HG03108 (cell line): ENCODE results near the gene GYPA.
"Not testable (repeated sequence)": the region's sequence is repeated elsewhere in the genome, so short reads cannot be mapped to it uniquely, and the experiment has no call there.

ENCODE experiments used
- ATAC-seq: cut with Tn5 transposase; IDR thresholded peaks from one replicate; pipeline ENCODE4 v1.9.1; 2021; ENCODE audit warnings: moderate library complexity; ENCODE audit not compliant: unreplicated experiment

The GYPA gene

GRCh38 chr4:144140594-144141295 is at the start of gene GYPA:
Gene GYPA, minus strand, starts transcription at chr4:144140718. Its CDS starts 83 bp downstream, at chr4:144140635.
- ATAC-seq = not testable (repeated sequence)

DNA sequence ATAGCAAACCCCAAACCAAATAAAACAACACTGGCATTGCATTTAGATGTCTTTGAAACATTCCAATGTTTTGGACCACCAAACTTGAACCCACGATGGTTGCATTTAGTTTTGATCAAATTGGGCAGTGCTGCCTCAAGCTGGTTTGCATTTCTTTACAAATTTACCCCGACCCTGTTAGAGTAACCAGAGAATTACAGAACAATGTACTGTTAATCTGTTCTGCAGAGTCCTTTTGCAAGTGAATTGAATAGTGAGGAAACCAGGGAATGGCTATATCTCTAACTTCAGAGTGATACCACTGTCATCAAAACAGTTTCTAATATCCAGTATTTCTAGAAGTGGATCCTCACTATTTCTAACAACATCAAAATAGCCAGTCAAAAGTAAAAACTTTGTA is 49.5 kb upstream of the GYPA start:
- ATAC-seq = no peak

GRCh38 chr4:144189121-144189520 is 48.6 kb upstream of the GYPA start:
- peak; percentile 84 for ATAC-seq

DNA sequence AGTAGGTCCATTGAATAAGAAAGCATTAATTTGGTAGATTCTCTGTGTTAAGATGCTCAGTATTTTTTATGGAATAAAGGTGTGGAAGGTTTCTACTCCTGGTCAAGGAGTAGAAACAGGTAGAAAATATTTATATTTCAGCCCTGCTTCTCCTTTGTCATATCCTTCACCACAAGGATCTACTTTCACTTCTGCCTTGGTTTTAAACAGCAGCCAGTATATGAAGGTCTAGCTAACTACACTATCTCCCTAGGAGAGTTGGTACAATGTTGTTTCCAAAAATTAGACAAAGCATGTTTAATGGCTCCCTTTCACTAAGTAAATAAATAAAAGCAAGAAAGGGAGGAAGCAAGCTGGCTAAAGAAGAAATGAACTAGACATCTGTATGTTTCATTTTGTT is 44.6 kb upstream of the GYPA start:
- no peak for ATAC-seq

- ATAC-seq = no peak
These were observed 42.6 kb upstream of the GYPA start for GRCh38 chr4:144183165-144183564.

DNA sequence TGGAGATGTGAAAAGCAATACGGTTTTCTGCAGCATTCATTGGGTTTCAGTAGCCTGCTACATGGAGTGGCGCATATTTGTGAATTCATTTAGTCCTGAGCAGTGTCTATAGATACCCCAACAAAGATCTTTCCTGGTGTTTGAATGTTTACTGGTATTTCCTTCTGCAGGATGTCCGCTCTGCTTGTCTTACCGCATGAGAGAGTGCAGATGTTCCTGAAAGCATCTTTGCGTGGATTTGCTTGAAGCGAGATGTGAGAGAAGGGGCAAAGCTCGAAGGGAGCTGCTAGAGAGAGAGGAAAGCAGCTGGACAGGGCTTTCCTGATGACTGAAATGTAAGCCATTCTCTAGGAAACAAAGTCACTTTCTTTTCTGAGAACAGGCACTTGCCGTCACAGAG is 40.9 kb upstream of the GYPA start:
- ATAC-seq = no peak

GRCh38 chr4:144179152-144179739 is 38.7 kb upstream of the GYPA start:
- no peak for ATAC-seq

DNA sequence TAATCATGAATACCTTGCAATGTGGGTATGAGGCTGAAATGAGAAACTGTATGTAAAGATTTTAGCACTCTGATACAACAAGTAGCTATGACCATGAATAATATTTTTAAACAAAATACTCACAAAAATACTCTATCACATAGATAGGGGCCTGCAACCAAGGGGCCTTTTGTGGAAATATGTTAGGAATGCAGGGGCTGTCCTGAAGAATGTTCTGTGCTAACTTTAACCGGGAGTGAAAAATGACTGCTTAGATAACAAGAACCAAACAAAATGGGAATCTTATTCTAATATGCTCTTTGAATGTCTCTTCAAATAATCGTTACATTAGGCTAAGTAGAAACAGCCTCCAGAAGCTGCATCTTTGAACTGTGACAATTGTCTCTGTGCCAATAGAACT is 37.9 kb upstream of the GYPA start:
- ATAC-seq = no peak

GRCh38 chr4:144176476-144176875 is 36.0 kb upstream of the GYPA start:
- no peak for ATAC-seq

GRCh38 chr4:144174401-144175067 is 34.0 kb upstream of the GYPA start:
- ATAC-seq = peak; percentile 66

- no peak for ATAC-seq
These were observed 31.2 kb upstream of the GYPA start for GRCh38 chr4:144171697-144172096.

DNA sequence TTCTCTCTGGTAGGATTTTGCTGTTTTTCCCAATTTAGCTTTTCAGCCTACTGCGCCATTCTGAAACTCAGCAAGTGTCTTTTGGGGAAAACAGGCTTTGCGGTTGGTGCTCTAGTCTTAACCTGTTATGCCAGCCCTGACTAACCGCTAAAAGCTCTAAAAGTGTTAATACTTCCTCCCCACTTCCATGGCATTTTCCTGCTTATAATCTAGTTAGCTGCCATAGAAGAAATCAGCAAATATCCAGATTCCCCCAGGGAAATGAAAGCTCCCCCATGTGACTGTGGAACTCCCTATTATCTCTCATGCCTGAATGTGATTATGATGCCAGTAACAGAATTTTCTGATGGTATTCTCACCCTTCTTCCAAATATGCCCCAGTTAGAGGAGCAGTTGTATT is 28.7 kb upstream of the GYPA start:
- ATAC-seq = no peak

GRCh38 chr4:144154044-144154443 is 13.5 kb upstream of the GYPA start:
- ATAC-seq = no peak

DNA sequence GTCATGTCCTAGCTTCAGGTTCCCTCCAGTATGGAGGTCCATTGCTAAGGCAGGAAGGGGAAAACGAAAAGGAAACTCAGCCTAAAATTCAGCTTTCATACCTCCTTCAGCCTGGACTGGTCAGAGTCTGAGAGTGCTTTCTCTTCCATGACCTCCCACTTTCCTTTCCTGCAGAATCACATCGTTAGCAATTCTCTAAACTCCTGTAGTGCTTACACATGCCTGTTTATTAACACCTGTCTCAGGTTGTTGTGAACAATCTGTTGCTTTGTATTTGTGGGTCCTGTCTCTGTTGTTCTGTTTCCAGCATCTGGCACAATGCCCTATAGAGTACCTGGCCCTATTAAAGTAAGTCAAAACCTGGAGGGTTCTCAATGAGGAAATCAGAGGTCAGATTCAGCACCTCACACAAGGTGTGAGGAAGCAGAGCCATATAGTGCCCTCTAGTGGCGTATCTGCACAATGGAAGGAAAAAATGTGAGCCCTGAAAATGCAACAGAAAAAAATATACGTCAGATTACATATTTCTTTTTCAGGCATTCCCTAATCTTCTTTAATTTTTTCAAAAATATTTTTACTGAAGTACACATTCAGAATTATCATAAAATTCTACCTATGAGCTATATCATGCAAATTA is 2.3 kb upstream of the GYPA start:
- ATAC-seq = peak; percentile 74

DNA sequence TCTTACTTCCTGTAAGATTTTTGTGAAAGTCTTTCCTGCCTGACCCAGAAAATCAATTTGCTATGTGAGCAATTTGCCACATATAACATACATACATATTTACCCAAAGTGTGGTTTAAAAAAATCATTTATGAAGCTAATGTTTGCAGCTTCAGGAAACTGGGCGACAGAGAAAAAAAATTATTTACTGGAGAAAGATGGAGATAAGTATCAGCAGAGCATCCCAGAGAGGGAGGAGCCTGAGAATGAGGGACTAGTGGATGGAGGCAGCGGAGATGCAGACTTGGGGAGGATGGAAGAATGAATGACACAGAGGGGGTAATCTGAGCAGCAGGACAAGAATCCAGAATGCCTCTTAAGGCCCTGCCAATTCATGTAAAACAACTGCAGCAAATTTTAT is 975 bp upstream of the GYPA start:
- no peak for ATAC-seq

DNA sequence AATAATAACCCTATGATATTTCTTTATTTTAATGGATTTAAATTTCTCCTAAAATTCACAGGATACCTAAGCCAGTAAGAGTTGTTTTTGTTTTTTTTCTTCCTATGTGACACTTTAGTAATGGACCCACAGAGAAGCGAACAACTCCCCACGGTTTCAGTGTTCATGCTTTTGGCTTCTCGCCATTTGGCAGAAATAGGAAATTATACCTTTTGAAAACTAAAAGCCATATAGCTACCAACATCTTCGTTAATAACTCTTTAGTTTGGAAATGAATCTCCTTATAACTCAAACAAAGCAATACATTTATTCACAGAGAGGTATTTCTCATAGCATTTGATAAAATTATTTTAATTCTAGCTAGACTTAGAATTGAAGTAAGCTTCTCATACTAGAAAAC is 527 bp downstream of the GYPA start:
- not testable (repeated sequence) for ATAC-seq

DNA sequence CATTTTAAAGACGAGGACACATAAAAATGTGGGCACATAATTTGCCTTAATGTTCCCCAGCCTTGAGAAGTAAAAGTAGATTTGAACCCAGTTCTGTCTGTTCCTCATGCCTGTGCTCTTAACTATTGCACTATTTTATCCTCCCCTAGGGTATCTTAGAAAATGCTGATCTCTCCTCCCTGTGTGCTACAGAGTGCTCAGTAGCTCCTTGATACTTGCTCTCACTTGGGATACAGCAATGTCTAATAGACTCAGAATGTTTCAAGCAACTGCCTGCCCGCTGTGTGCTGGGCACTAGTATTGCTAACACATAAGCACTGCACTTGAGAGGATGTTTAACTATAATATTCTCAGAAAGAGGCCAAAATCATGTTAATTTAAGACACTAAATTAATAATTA is 971 bp downstream of the GYPA start:
- not testable (repeated sequence) for ATAC-seq

DNA sequence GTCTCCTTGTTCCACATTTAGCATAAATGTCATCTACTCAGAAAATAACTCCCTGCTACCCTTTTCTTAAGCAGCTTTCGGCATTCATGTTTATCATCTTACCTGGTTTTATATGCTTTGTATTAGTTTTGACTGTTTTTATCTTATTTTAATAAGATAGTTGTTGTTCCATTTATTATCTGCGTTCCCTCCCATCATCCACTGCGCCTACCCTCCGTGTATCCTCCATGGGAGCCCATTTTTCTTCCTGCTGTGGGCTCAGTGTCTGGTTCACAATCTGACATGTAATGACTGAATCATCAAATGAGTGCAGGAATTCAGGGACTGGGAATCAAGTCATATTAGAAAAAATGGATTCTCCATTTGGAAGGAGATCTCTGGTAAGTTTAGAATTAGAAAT is 2.3 kb downstream of the GYPA start:
- not testable (repeated sequence) for ATAC-seq

- not testable (repeated sequence) for ATAC-seq
These were observed 3.2 kb downstream of the GYPA start for GRCh38 chr4:144137137-144137931.

GRCh38 chr4:144136189-144136588 is 4.3 kb downstream of the GYPA start:
- not testable (repeated sequence) for ATAC-seq

DNA sequence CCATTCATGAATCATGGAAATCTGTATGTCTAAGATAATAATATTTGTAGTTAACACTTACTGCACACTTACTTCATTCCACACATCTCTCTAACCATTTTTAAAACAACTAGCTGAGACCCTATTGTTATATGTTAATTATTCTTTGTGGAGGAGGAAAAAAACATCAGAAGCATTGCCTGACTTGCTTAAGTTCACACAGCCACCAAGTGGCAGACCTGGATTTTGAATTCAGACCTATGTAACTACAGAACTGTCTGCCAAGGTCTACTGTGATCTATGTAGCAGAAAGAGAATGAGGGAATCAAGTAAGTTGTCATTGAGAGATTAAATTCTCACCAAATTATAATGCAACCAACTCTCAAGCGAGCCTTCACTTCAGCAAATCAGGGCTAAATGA is 10.4 kb downstream of the GYPA start:
- not testable (repeated sequence) for ATAC-seq
